HEK293T (cell line): ENCODE measurements around the gene AK1.
"Not testable (repeated sequence)": the region's sequence is repeated elsewhere in the genome, so short reads cannot be mapped to it uniquely, and the experiment has no call there.

Experiments
- ARNT ChIP-seq: fragments of 450-650 bp; IDR thresholded peaks from 2 replicates; pipeline ENCODE4 v1.6.1; 2017; ENCODE audit warnings: mild to moderate bottlenecking
- CTBP1 ChIP-seq: fragments of 450-650 bp; IDR thresholded peaks from 2 replicates; pipeline ENCODE4 v1.6.1; 2016; ENCODE audit warnings: borderline replicate concordance
- FOXA1 ChIP-seq: fragments of 450-650 bp; IDR thresholded peaks from 2 replicates; pipeline ENCODE4 v1.6.1; 2016; ENCODE audit warnings: mild to moderate bottlenecking
- FOXK2 ChIP-seq: fragments of 450-650 bp; IDR thresholded peaks from 2 replicates; pipeline ENCODE4 v1.6.1; 2016; ENCODE audit warnings: mild to moderate bottlenecking
- FOXM1 ChIP-seq: fragments of 450-650 bp; IDR thresholded peaks from 2 replicates; pipeline ENCODE4 v1.6.1; 2017; ENCODE audit warnings: mild to moderate bottlenecking, borderline replicate concordance
- HDGF ChIP-seq: fragments of 450-650 bp; IDR thresholded peaks from 2 replicates; pipeline ENCODE4 v1.6.1; 2017; ENCODE audit warnings: antibody characterized with exemption, borderline replicate concordance
- LEF1 ChIP-seq: fragments of 450-650 bp; IDR thresholded peaks from 2 replicates; pipeline ENCODE4 v1.6.1; 2017; ENCODE audit warnings: mild to moderate bottlenecking, borderline replicate concordance
- NFRKB ChIP-seq: fragments of 450-650 bp; IDR thresholded peaks from 2 replicates; pipeline ENCODE4 v1.6.1; 2016; ENCODE audit warnings: mild to moderate bottlenecking, moderate library complexity
- SP1 ChIP-seq: fragments of 450-650 bp; IDR thresholded peaks from 2 replicates; pipeline ENCODE4 v1.6.1; 2017
- SUZ12 ChIP-seq: fragments of 450-650 bp; IDR thresholded peaks from 2 replicates; pipeline ENCODE4 v1.6.1; 2016; ENCODE audit warnings: mild to moderate bottlenecking
- TF ChIP-seq, protein P1 (sequence below): fragments of 450-650 bp; IDR thresholded peaks from 2 replicates; pipeline ENCODE4 v1.6.1; 2016

DNA sequence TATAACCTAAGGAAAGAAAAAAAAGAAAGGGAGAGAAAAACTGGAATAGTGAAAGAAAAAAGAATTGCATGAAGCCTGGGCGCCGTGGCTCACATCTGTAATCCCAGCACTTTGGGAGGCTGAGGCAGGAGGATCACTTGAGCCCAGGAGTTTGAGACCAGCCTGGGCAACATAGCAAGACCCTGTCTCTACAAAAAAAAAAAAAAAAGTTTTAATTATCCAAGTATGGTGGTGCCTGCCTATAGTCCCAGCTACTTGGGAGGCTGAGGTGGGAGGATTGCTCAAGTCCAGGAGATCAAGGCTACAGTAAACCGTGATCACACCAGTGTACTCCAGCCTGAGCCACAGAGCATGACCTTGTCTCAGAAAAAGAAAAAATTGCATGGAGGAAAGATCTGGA is 4.2 kb upstream of the AK1 start:
- TF ChIP-seq SUZ12, SP1, FOXM1, FOXA1, ARNT, FOXK2, LEF1, HDGF, NFRKB, CTBP1: not testable (repeated sequence)
- TF ChIP-seq, protein P1, sequence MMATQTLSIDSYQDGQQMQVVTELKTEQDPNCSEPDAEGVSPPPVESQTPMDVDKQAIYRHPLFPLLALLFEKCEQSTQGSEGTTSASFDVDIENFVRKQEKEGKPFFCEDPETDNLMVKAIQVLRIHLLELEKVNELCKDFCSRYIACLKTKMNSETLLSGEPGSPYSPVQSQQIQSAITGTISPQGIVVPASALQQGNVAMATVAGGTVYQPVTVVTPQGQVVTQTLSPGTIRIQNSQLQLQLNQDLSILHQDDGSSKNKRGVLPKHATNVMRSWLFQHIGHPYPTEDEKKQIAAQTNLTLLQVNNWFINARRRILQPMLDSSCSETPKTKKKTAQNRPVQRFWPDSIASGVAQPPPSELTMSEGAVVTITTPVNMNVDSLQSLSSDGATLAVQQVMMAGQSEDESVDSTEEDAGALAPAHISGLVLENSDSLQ, result not testable (repeated sequence)
